Panc1 (cell line): ENCODE measurements around the gene NHS. TPM values are rescaled to one million over a fixed set of nuclear protein-coding genes. Genes with fewer than 3 reads are reported as not detected.
A peak's percentile ranks its signal among the peaks of the same experiment; 100 is the strongest.

Experiments used
- ATAC-seq: fragments of 200-7000 bp; cut with Tn5 transposase; 2 replicates; pipeline ENCODE4 v1.9.1; 2020; ENCODE audit warnings: mild to moderate bottlenecking, moderate library complexity
- BruUV-seq: library from RNA; stranded (reverse); fragments of 400-500 nt; replicated peaks from 2 replicates; lab custom pipeline; 2021; lab: Mats Ljungman, UMichigan
- CTCF ChIA-PET: fragments of 300-600 bp; sonication (Branson Sonifier 250); formaldehyde crosslinking; loops from one replicate; lab custom pipeline; 2022; ENCODE audit warnings: antibody characterized with exemption; lab: Charles Lee
- POLR2A ChIA-PET: fragments of 300-600 bp; sonication (Branson Sonifier 250); formaldehyde crosslinking; loops from one replicate; lab custom pipeline; 2022; ENCODE audit warnings: antibody characterized with exemption; lab: Charles Lee
- DNase-seq: peaks from one replicate; pipeline ENCODE4 v3.0.0-alpha.2; 2010; ENCODE audit warnings: low read depth, low spot score
- H3K27ac ChIP-seq: 2 replicates; pipeline ENCODE4 v1.5.1; 2011; ENCODE audit warnings: mild to moderate bottlenecking, low read length, inconsistent platforms
- H3K27me3 ChIP-seq: fragments of 200-500 bp; sonication (Bioruptor generic); 2 replicates; pipeline ENCODE4 v1.6.0; 2014; ENCODE audit warnings: low read length, inconsistent platforms; ENCODE audit not compliant: control insufficient read depth, insufficient read depth
- H3K36me3 ChIP-seq: fragments of 200-500 bp; sonication (Bioruptor generic); 2 replicates; pipeline ENCODE4 v1.5.1; 2014; ENCODE audit warnings: inconsistent platforms, mild to moderate bottlenecking, low read length, moderate library complexity; ENCODE audit not compliant: control insufficient read depth, insufficient read depth
- H3K4me1 ChIP-seq: 2 replicates; pipeline ENCODE4 v1.5.1; 2011; ENCODE audit warnings: inconsistent platforms, mild to moderate bottlenecking, low read length, moderate library complexity; ENCODE audit not compliant: control insufficient read depth, insufficient read depth
- H3K4me3 ChIP-seq, 2 experiments: 2 replicates each; pipeline ENCODE4 v1.5.1; 2011 to 2012; ENCODE audit warnings: low read depth in 2 of 2, low read length in 2 of 2, mild to moderate bottlenecking in 2 of 2, inconsistent platforms in 1 of 2, moderate library complexity in 1 of 2
- H3K9me3 ChIP-seq: fragments of 200-500 bp; sonication (Bioruptor generic); 2 replicates; pipeline ENCODE4 v1.5.1; 2014; ENCODE audit warnings: low read depth, mild to moderate bottlenecking, inconsistent platforms, low read length, moderate library complexity; ENCODE audit not compliant: control insufficient read depth, insufficient read depth
- POLR2AphosphoS5 ChIP-seq: IDR thresholded peaks from 2 replicates; pipeline ENCODE4 v1.6.1; 2012; ENCODE audit warnings: mild to moderate bottlenecking, low read depth, low read length, moderate library complexity
- SIN3A ChIP-seq: IDR thresholded peaks from 2 replicates; pipeline ENCODE4 v1.6.1; 2012; ENCODE audit warnings: low read depth, mild to moderate bottlenecking, low read length, moderate library complexity, borderline replicate concordance; ENCODE audit not compliant: insufficient read depth
- TCF7L2 ChIP-seq: IDR thresholded peaks from 2 replicates; pipeline ENCODE4 v1.6.1; 2011; ENCODE audit warnings: mild to moderate bottlenecking, low read depth, low read length, inconsistent platforms
- in situ Hi-C: cut with HindIII; loops from 2 replicates; pipeline ENCODE4 v1.10.0; 2016; ENCODE audit warnings: low sequenced_read_pairs, low pct_unique_long_range_greater_than_20kb
- intact Hi-C: fragments of 100-400 bp; cut with micrococcal nuclease; formaldehyde crosslinking; loops from one replicate; pipeline ENCODE4 v1.10.0; 2022; ENCODE audit not compliant: unreplicated experiment
- total RNA-seq: library from RNA; stranded (reverse); gene quantifications from one replicate; pipeline ENCODE4 v1.2.1, GENCODE V29; 2021; ENCODE audit not compliant: unreplicated experiment
- TF ChIP-seq, protein P1 (sequence below), 2 experiments: IDR thresholded peaks; 2 replicates each; pipeline ENCODE4 v1.6.1; 2011 to 2012; ENCODE audit warnings: low read depth in 2 of 2, control low read depth in 1 of 2, low read length in 1 of 2, mild to moderate bottlenecking in 1 of 2, moderate library complexity in 1 of 2; ENCODE audit not compliant: insufficient read depth in 1 of 2
- TF ChIP-seq, protein P2 (sequence below): fragments of 450-650 bp; IDR thresholded peaks from 2 replicates; pipeline ENCODE4 v1.5.1; 2017; ENCODE audit warnings: mild to moderate bottlenecking

NHS gene
- total RNA-seq, 1 experiment from 2014 or later, result 0.80 TPM

DNA sequence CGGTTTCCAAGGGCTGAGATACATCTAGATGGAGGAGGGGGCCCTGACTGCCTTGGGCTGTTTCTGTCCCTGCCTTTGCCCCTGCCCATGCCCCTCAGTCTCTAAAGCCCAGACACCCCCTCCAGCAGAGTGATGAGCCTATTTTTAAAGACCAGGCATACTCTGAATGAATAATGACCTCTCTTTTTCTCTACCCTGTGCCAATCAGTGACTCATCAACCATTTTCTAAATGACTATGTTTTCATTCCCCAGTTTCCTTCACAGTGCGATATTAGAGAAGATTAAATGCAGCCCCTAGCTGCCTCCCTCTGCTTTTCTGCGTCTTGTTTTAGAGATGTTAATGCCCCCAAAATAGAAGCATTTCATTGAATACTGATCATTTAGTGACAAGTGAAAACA is 15.5 kb upstream of the NHS start:
- Histone ChIP-seq H3K36me3 (no peaks in the 10 kb centered on the region), H3K4me1 (no peaks in the 10 kb centered on the region), H3K27me3 (no peaks in the 10 kb centered on the region), H3K27ac (no peak overlapping the region), H3K4me3 (no peak overlapping the region), H3K9me3 (no peaks in the 10 kb centered on the region)
- BruUV-seq, result no TSS peak
- ChIA-PET CTCF (no interaction called here), POLR2A (no interaction called here)
- intact Hi-C loops (no loop called here), in situ Hi-C loops (no loop called here)
- DNase-seq (no peak), ATAC-seq (no peak)
- TF ChIP-seq TCF7L2, result no peak
- TF ChIP-seq, protein P1, sequence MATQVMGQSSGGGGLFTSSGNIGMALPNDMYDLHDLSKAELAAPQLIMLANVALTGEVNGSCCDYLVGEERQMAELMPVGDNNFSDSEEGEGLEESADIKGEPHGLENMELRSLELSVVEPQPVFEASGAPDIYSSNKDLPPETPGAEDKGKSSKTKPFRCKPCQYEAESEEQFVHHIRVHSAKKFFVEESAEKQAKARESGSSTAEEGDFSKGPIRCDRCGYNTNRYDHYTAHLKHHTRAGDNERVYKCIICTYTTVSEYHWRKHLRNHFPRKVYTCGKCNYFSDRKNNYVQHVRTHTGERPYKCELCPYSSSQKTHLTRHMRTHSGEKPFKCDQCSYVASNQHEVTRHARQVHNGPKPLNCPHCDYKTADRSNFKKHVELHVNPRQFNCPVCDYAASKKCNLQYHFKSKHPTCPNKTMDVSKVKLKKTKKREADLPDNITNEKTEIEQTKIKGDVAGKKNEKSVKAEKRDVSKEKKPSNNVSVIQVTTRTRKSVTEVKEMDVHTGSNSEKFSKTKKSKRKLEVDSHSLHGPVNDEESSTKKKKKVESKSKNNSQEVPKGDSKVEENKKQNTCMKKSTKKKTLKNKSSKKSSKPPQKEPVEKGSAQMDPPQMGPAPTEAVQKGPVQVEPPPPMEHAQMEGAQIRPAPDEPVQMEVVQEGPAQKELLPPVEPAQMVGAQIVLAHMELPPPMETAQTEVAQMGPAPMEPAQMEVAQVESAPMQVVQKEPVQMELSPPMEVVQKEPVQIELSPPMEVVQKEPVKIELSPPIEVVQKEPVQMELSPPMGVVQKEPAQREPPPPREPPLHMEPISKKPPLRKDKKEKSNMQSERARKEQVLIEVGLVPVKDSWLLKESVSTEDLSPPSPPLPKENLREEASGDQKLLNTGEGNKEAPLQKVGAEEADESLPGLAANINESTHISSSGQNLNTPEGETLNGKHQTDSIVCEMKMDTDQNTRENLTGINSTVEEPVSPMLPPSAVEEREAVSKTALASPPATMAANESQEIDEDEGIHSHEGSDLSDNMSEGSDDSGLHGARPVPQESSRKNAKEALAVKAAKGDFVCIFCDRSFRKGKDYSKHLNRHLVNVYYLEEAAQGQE (IDR thresholded peaks at IDR 0.05; ENCODE audit: insufficient read depth in 1 of 2, low read depth in 2 of 2, low read length in 1 of 2), result no peak
- TF ChIP-seq, protein P2, sequence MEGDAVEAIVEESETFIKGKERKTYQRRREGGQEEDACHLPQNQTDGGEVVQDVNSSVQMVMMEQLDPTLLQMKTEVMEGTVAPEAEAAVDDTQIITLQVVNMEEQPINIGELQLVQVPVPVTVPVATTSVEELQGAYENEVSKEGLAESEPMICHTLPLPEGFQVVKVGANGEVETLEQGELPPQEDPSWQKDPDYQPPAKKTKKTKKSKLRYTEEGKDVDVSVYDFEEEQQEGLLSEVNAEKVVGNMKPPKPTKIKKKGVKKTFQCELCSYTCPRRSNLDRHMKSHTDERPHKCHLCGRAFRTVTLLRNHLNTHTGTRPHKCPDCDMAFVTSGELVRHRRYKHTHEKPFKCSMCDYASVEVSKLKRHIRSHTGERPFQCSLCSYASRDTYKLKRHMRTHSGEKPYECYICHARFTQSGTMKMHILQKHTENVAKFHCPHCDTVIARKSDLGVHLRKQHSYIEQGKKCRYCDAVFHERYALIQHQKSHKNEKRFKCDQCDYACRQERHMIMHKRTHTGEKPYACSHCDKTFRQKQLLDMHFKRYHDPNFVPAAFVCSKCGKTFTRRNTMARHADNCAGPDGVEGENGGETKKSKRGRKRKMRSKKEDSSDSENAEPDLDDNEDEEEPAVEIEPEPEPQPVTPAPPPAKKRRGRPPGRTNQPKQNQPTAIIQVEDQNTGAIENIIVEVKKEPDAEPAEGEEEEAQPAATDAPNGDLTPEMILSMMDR, result no peak
- TF ChIP-seq POLR2AphosphoS5, result no peak
- TF ChIP-seq SIN3A, result no peak

DNA sequence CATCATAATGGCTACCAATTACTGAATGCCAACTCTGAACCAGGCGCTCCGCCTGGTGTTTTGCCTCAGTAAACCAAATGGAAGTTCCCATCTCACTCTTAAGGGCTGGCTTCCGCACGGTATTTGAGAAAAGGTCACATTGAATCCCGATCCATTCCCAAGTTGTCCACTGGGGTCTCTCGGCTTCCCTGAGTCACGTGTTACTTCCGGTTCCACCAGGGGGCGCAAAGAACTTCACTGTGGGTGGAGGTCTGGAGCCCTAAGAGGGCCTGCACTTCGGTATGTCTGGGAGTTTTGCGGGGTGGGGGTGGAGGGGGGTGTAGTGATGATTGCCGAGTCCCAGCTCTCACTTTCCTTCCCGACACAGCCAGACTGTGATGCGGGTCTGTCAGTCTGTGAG is 13.4 kb upstream of the NHS start:
- no TSS peak for BruUV-seq
- TF ChIP-seq, protein P2, result peak; percentile 21; the same call in 1 of the 2 replicates
- TF ChIP-seq POLR2AphosphoS5 (no peak), SIN3A (no peak)
- TF ChIP-seq, protein P1 (IDR thresholded peaks at IDR 0.05; ENCODE audit: insufficient read depth in 1 of 2, low read depth in 2 of 2, low read length in 1 of 2), result no peak
- no peak overlapping the region for H3K4me3 ChIP-seq
- no peak for ATAC-seq
- intact Hi-C loops, result no loop called here
- no peaks in the 10 kb centered on the region for H3K4me1 ChIP-seq
- ChIA-PET CTCF (no interaction called here), POLR2A (no interaction called here)
- no peaks in the 10 kb centered on the region for H3K36me3 ChIP-seq
- DNase-seq, result no peak
- in situ Hi-C loops, result no loop called here
- H3K27ac ChIP-seq, result no peak overlapping the region
- no peaks in the 10 kb centered on the region for H3K9me3 ChIP-seq
- no peaks in the 10 kb centered on the region for H3K27me3 ChIP-seq
